ENCODE results near the gene RAB12. TPM values are rescaled to one million over a fixed set of nuclear protein-coding genes. Genes with fewer than 3 reads are reported as not detected.
A peak's percentile ranks its signal among the peaks of the same experiment; 100 is the strongest.

Gene RAB12
- total RNA-seq, 6 donors from 2014 or later: 24.1 to 88.6 (median 44.1) TPM

GRCh38 chr18:8662560-8663255, 53.5 kb downstream of the RAB12 start:
- H3K36me3 ChIP-seq: no peaks in the 10 kb centered on the region
- 85 to 94% methylated on average over 19 to 20 of the region's 20 CpGs for WGBS, 2 donors
- no peaks in the 10 kb centered on the region for H3K9me3 ChIP-seq
- TF ChIP-seq POLR2A (IDR thresholded peaks at IDR 0.05) (no peak), CTCF (IDR thresholded peaks at IDR 0.05) (no peak), POLR2AphosphoS5 (IDR thresholded peaks at IDR 0.05) (no peak), EP300 (IDR thresholded peaks at IDR 0.05) (no peak)
- DNase-seq: peak in 1 of 2 donors; percentile 48
- H3K27me3 ChIP-seq: no peaks in the 10 kb centered on the region
- H3K4me1 ChIP-seq: no peaks in the 10 kb centered on the region
- no peak overlapping the region for H3K4me3 ChIP-seq
- ATAC-seq (ENCODE audit: low FRiP score in 2 of 2): no peak
- H3K27ac ChIP-seq: no peak overlapping the region

DNA sequence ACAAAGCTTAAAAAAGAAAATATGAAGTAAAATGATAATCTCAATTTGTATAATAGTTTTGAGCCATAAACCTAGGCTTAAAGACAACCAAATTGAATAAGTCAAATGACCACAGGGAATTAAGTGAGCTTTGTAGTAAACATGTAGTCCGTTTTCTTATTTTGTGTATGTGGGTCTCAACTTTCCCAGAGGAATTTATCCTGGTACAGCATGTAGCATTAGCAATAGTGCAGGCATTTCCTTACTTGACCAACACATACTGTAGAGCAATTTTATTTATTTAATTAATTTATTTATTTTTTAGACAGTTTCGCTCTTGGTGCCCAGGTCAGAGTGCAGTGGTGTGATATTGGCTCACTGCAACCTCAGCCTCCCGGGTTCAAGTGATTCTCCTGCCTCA, 58.6 kb downstream of the RAB12 start:
- H3K27ac ChIP-seq: no peak overlapping the region

DNA sequence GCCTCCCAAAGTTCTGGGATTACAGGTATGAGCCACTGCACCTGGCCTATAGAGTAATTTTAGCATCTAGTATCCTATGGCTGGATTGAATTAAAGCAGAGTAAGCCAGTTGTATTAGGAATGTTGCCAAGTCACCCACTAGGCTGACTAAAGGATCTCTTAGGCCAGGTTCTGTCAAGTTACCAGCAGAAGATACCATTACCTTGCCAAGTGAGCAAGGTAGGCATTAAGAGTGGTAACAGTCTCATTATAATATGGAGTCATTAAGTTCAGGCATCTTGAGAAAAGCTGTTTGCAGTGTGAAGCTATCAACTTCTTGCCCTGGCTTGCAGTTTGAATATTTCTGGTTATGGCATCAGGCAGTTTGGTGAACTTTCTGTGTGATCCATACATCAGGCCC, 59.1 kb downstream of the RAB12 start:
- H3K4me3 ChIP-seq: no peak overlapping the region
- TF ChIP-seq EP300 (IDR thresholded peaks at IDR 0.05) (no peak), POLR2AphosphoS5 (IDR thresholded peaks at IDR 0.05) (no peak), POLR2A (IDR thresholded peaks at IDR 0.05) (no peak), CTCF (IDR thresholded peaks at IDR 0.05) (no peak)
- ATAC-seq (ENCODE audit: low FRiP score in 2 of 2) (no peak), DNase-seq (no peak)
- H3K36me3 ChIP-seq: no peaks in the 10 kb centered on the region
- H3K9me3 ChIP-seq: no peaks in the 10 kb centered on the region
- H3K27ac ChIP-seq: no peak overlapping the region
- no peaks in the 10 kb centered on the region for H3K4me1 ChIP-seq
- no peaks in the 10 kb centered on the region for H3K27me3 ChIP-seq

More for the DNA sequence above, 58.6 kb downstream of the RAB12 start:
- TF ChIP-seq CTCF (IDR thresholded peaks at IDR 0.05): no peak
- no peak for TF ChIP-seq EP300 (IDR thresholded peaks at IDR 0.05)
- TF ChIP-seq POLR2A (IDR thresholded peaks at IDR 0.05): no peak
- no peak for TF ChIP-seq POLR2AphosphoS5 (IDR thresholded peaks at IDR 0.05)
- no peaks in the 10 kb centered on the region for H3K27me3 ChIP-seq
- WGBS, 2 donors: 89 to 93% methylated on average over 3 of the region's 3 CpGs
- no peaks in the 10 kb centered on the region for H3K36me3 ChIP-seq
- H3K9me3 ChIP-seq: no peaks in the 10 kb centered on the region
- no peak for DNase-seq
- no peak for ATAC-seq (ENCODE audit: low FRiP score in 2 of 2)
- H3K4me1 ChIP-seq: no peaks in the 10 kb centered on the region
- H3K4me3 ChIP-seq: no peak overlapping the region

- TF ChIP-seq EP300 (IDR thresholded peaks at IDR 0.05) (no peak), CTCF (IDR thresholded peaks at IDR 0.05) (no peak), POLR2AphosphoS5 (IDR thresholded peaks at IDR 0.05) (no peak), POLR2A (IDR thresholded peaks at IDR 0.05) (no peak)
- no peaks in the 10 kb centered on the region for H3K27me3 ChIP-seq
- ATAC-seq (ENCODE audit: low FRiP score in 2 of 2): no peak
Measured at GRCh38 chr18:8669571-8669970, 60.3 kb downstream of the RAB12 start.

More at GRCh38 chr18:8669571-8669970, 60.3 kb downstream of the RAB12 start:
- Histone ChIP-seq H3K4me3 (no peak overlapping the region), H3K27ac (no peak overlapping the region), H3K4me1 (no peaks in the 10 kb centered on the region), H3K9me3 (no peaks in the 10 kb centered on the region), H3K36me3 (no peaks in the 10 kb centered on the region)
- WGBS, 2 donors: 64 to 84% methylated on average over 4 of the region's 4 CpGs
- no peak for DNase-seq

Data from upper lobe of left lung (tissue), 6 donors.